ENCODE results near the gene PRKCE.

- TF ChIP-seq CTCF (conservative IDR thresholded peaks at IDR 0.05; ENCODE audit: low read depth, low read length) (no peak), EZH2 (IDR thresholded peaks at IDR 0.05; ENCODE audit: borderline replicate concordance, low read depth, low read length, poor library complexity, severe bottlenecking) (no peak)
These were observed 390.0 kb downstream of the PRKCE start for GRCh38 chr2:46041434-46041833.
